WERI-Rb-1 (cell line): ENCODE measurements around the gene UBE2G2.
A peak's percentile ranks its signal among the peaks of the same experiment; 100 is the strongest.

Experiments used
- DNase-seq: peaks from one replicate; pipeline ENCODE4 v3.0.0-alpha.2; 2020
- H3K27ac ChIP-seq: fragments of 250-450 bp; sonication (Bioruptor Pico); 2 replicates; pipeline ENCODE4 v1.5.1; 2020; ENCODE audit warnings: mild to moderate bottlenecking, moderate library complexity
- H3K27me3 ChIP-seq: fragments of 250-450 bp; sonication (Bioruptor Pico); 2 replicates; pipeline ENCODE4 v1.5.1; 2021; ENCODE audit warnings: mild to moderate bottlenecking, low read depth, moderate library complexity; ENCODE audit not compliant: insufficient read depth, severe bottlenecking
- H3K36me3 ChIP-seq: fragments of 250-450 bp; sonication (Bioruptor Pico); 2 replicates; pipeline ENCODE4 v1.5.1; 2020; ENCODE audit warnings: mild to moderate bottlenecking, moderate library complexity
- H3K4me3 ChIP-seq: 2 replicates; pipeline ENCODE4 v1.5.1; 2011; ENCODE audit warnings: low read depth, mild to moderate bottlenecking, control low read depth, low read length
- H3K9me3 ChIP-seq: fragments of 250-450 bp; sonication (Bioruptor Pico); 2 replicates; pipeline ENCODE4 v1.5.1; 2021; ENCODE audit warnings: mild to moderate bottlenecking, moderate library complexity; ENCODE audit not compliant: severe bottlenecking
- CTCF ChIP-seq: IDR thresholded peaks from 2 replicates; pipeline ENCODE4 v1.5.1; 2011; ENCODE audit warnings: low read depth, mild to moderate bottlenecking, control low read depth, inconsistent platforms, low read length

UBE2G2 gene

DNA sequence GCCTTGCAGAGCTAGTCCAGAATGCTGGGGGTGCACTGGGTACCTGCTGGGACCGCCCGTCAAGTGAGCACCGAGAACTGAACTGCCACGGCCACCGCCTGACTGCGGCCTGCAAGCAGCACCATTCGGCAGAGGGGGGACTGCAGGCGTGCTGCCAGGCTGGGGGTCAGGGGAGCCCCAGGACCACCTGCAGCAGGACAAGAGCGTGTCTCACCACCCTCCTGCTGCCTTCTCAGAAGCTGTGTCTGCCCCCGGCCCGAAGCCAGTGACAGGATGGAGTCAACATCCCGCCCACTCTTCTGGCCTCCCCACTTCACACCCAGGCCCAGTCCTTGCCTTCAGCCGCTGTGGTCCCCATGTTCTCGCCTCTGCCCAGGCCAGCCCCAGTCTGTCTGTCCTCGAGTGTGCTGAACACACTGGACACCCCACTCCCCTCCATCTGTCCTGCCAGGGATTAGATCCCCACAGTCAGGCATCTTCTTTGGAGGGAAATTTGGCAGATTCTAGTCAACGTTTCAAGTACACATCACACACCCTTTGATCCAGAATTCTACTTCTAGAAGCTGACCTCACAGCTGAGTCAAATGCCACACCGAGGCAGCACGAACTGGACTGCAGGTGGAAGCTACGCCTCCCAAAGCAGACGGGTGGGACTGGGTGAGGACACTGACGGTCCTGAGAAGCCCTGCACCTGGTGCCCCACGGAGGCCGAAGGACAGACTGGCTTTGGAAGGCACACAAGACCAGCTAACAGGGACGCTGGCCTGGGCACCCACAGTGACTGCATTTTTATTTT is 45.8 kb upstream of the UBE2G2 start:
- no peak overlapping the region for H3K4me3 ChIP-seq
- no peak overlapping the region for H3K27ac ChIP-seq
- TF ChIP-seq CTCF: no peak
- no peak for DNase-seq
- H3K36me3 ChIP-seq: peaks cover 37% of the 10 kb centered on the region
- no peaks in the 10 kb centered on the region for H3K9me3 ChIP-seq
- H3K27me3 ChIP-seq: no peaks in the 10 kb centered on the region

DNA sequence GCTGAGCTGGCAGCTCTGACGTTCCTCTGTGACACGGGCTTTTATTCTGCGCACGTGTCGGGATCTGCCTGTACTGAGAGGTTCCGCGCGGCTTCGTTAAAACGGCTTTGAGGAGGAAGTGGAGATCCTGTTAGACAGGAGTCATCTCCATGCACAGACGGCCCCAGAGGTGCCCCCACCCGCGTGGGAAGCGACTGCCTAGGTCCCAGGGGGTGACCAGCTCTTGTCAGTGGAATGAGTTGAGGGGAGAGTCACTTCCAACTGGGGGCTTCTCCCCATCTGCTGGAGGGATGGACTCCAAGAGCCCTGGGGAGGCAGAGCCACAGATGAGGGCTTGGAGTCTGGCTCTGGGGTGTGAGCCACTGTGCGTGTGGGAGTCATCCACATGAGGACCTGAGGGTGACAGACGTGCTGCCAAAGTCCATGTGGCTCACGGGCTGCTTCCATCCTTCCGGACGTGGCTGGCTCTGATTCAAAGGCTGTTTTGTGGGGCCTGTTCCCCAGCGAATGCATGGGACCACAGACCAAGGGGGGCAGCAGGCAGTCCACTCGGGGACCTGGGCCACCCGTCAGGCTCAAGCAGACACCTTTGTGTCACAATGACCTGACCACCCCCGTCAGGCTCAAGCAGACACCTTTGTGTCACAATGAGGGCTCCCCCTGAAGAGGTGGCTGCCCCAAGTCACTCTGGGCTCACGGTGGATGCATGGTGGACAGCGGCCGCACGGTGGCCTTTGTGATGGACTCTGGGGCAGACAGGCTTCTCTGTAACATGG is 45.1 kb upstream of the UBE2G2 start:
- no peaks in the 10 kb centered on the region for H3K9me3 ChIP-seq
- H3K36me3 ChIP-seq: peaks cover 31% of the 10 kb centered on the region
- peak; percentile 47 for DNase-seq
- H3K4me3 ChIP-seq: peak overlapping the region; percentile 32
- H3K27ac ChIP-seq: no peak overlapping the region
- TF ChIP-seq CTCF: no peak
- H3K27me3 ChIP-seq: no peaks in the 10 kb centered on the region

DNA sequence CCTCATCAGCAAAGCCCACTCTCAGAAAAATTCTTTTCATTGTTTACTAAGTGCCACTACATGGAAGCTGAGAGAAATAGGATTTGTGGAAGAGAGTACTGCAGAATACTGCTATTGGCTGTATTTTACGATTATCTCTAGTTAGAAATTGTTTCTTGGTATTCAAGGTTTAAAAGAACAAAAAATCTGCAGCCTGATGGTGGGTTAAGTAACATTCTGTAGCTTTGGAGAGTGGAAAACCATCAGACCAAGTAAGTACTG is 44.5 kb upstream of the UBE2G2 start:
- Histone ChIP-seq H3K36me3 (peaks cover 26% of the 10 kb centered on the region), H3K27ac (no peak overlapping the region), H3K4me3 (peak overlapping the region; percentile 32), H3K27me3 (no peaks in the 10 kb centered on the region), H3K9me3 (no peaks in the 10 kb centered on the region)
- TF ChIP-seq CTCF: no peak
- DNase-seq: no peak

- peak; percentile 58; the same call in 1 of the 2 replicates for TF ChIP-seq CTCF
- H3K36me3 ChIP-seq: peaks cover 21% of the 10 kb centered on the region
- DNase-seq: peak; percentile 80
- peak overlapping the region; percentile 32 for H3K4me3 ChIP-seq
- no peak overlapping the region for H3K27ac ChIP-seq
- no peaks in the 10 kb centered on the region for H3K9me3 ChIP-seq
- no peaks in the 10 kb centered on the region for H3K27me3 ChIP-seq
Measured at GRCh38 chr21:44845418-44846223, 44.0 kb upstream of the UBE2G2 start.

DNA sequence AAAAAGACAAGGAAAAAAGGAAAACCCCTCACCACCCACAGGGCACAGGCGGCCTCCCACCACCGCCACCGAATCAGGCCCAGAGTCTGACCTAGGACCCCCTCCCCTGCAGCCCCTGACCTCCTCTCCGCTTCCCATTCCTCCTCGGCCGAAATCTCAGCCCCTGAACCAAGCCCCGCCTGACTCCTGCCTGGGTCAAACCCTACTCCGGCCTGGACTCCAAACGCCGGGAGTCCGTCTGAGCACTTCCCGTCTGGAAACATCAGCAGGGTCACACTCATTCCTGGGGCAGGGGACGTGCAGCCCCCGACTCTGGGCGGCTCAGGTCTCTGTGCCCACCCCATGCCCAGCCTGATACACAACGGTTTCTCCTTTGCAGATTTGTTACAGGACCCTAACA is 42.6 kb upstream of the UBE2G2 start:
- no peak overlapping the region for H3K27ac ChIP-seq
- TF ChIP-seq CTCF: no peak
- peaks cover 7% of the 10 kb centered on the region for H3K36me3 ChIP-seq
- H3K9me3 ChIP-seq: no peaks in the 10 kb centered on the region
- DNase-seq: no peak
- no peaks in the 10 kb centered on the region for H3K27me3 ChIP-seq
- H3K4me3 ChIP-seq: no peak overlapping the region
